ENCODE results near the gene KSR1. TPM values are rescaled to one million over a fixed set of nuclear protein-coding genes. Genes with fewer than 3 reads are reported as not detected.

The KSR1 gene
- total RNA-seq, 1 donor from 2014 or later = 90.2 TPM

DNA sequence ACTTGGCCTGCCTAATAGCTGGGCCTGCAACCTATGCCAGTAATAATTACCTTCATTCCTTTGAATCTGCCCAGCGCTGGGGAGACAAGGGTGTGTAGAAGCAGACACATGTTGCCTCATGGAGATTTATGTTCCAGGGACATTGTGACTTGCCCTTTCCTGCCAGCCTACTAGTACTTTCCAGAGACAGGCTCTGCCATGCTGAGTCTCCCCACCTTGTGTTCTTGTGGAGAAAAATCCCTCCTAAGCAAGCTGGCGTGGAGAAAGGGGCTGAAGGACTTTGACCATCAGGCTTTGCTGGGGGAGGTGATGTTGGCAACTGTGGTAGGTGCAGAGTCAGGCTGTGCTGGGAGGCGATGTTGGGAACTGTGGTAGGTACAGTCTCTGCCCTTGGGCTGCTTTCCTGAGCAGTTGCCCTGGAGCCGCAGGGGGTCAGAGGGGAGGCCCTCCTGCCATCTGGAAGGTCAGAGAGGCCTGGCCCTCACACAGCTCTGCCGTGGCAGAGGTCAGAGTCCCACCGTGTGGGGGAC is 4.0 kb downstream of the KSR1 start:
- DNase-seq (ENCODE audit: low read depth) (no peak), FAIRE-seq (no peak)
- H3K9me3 ChIP-seq (ENCODE audit: insufficient read depth, low read depth, low read length) = no peaks in the 10 kb centered on the region
- Mint-ChIP-seq H3K27ac (ENCODE audit: unreplicated experiment) (no peak overlapping the region), H3K4me3 (ENCODE audit: unreplicated experiment) (no peak overlapping the region), H3K9me3 (ENCODE audit: unreplicated experiment) (no peaks in the 10 kb centered on the region), H3K4me1 (ENCODE audit: low read depth, unreplicated experiment) (peaks cover 48% of the 10 kb centered on the region), H3K36me3 (ENCODE audit: low read depth, unreplicated experiment) (peaks cover 4% of the 10 kb centered on the region), H3K27me3 (ENCODE audit: low read depth, unreplicated experiment) (no peaks in the 10 kb centered on the region)
- H3K9ac ChIP-seq (ENCODE audit: low read length) = no peak overlapping the region
- H2AFZ ChIP-seq (ENCODE audit: low read depth, low read length) = no peak overlapping the region
- H3K79me2 ChIP-seq (ENCODE audit: insufficient read depth, low read length) = peaks cover 80% of the 10 kb centered on the region
- no peak overlapping the region for H3K4me2 ChIP-seq (ENCODE audit: low read length)
- peaks cover 80% of the 10 kb centered on the region for H4K20me1 ChIP-seq (ENCODE audit: insufficient read depth, low read length)
- peaks cover 27% of the 10 kb centered on the region for H3K4me1 ChIP-seq (ENCODE audit: insufficient read depth, low read length)
- no peak overlapping the region for H3K27ac ChIP-seq (ENCODE audit: low read depth, low read length)
- TF ChIP-seq, protein P1, sequence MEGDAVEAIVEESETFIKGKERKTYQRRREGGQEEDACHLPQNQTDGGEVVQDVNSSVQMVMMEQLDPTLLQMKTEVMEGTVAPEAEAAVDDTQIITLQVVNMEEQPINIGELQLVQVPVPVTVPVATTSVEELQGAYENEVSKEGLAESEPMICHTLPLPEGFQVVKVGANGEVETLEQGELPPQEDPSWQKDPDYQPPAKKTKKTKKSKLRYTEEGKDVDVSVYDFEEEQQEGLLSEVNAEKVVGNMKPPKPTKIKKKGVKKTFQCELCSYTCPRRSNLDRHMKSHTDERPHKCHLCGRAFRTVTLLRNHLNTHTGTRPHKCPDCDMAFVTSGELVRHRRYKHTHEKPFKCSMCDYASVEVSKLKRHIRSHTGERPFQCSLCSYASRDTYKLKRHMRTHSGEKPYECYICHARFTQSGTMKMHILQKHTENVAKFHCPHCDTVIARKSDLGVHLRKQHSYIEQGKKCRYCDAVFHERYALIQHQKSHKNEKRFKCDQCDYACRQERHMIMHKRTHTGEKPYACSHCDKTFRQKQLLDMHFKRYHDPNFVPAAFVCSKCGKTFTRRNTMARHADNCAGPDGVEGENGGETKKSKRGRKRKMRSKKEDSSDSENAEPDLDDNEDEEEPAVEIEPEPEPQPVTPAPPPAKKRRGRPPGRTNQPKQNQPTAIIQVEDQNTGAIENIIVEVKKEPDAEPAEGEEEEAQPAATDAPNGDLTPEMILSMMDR (IDR thresholded peaks at IDR 0.05; ENCODE audit: insufficient read depth, low read depth, low read length) = no peak
- TF ChIP-seq EZH2 (IDR thresholded peaks at IDR 0.05; ENCODE audit: insufficient read depth, low read length) = no peak
- H3K27me3 ChIP-seq (ENCODE audit: insufficient read depth, low read length) = peaks cover 2% of the 10 kb centered on the region
- H3K4me3 ChIP-seq (ENCODE audit: insufficient read depth, low read depth, low read length) = no peak overlapping the region
- peaks cover 4% of the 10 kb centered on the region for H3K36me3 ChIP-seq (ENCODE audit: insufficient read depth, low read length)

DNA sequence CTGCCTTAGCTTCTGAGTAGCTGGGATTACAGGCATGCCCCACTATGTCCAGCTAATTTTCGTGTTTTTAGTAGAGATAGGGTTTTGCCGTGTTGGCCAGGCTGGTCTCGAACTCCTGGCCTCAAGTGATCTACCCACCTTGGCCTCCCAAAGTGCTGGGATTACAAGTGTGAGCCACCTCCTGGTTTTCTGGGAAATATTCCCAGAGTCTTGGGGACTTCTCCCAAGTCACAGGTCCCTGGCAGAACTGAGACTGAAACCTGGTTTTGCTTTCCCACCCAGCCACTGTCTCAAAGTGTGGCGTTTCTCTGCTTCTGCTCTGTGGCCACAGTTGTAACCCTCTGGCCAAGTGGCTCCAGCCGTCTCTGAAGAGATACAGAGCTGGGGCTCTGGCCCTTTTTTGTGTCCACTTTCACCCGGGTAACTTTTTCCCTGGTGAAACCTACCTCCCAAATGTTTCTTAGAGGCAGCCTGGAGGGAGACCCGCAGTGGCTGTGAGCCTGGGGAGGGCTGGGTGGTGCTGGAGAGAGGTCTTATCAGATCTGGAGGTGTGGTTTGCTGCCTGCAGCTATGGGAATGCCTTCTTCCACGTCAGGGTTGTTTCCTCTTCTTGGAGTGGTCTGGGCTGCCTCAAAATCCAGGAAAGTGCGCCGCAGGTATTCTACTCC is 5.1 kb downstream of the KSR1 start:
- Mint-ChIP-seq H3K36me3 (ENCODE audit: low read depth, unreplicated experiment) (peaks cover 4% of the 10 kb centered on the region), H3K9me3 (ENCODE audit: unreplicated experiment) (no peaks in the 10 kb centered on the region), H3K27ac (ENCODE audit: unreplicated experiment) (no peak overlapping the region), H3K27me3 (ENCODE audit: low read depth, unreplicated experiment) (no peaks in the 10 kb centered on the region), H3K4me3 (ENCODE audit: unreplicated experiment) (peak overlapping the region; percentile 18), H3K4me1 (ENCODE audit: low read depth, unreplicated experiment) (peaks cover 53% of the 10 kb centered on the region)
- H3K4me1 ChIP-seq (ENCODE audit: insufficient read depth, low read length) = peaks cover 27% of the 10 kb centered on the region
- H2AFZ ChIP-seq (ENCODE audit: low read depth, low read length) = no peak overlapping the region
- peaks cover 89% of the 10 kb centered on the region for H4K20me1 ChIP-seq (ENCODE audit: insufficient read depth, low read length)
- H3K36me3 ChIP-seq (ENCODE audit: insufficient read depth, low read length) = peaks cover 4% of the 10 kb centered on the region
- H3K9me3 ChIP-seq (ENCODE audit: insufficient read depth, low read depth, low read length) = no peaks in the 10 kb centered on the region
- H3K79me2 ChIP-seq (ENCODE audit: insufficient read depth, low read length) = peaks cover 89% of the 10 kb centered on the region
- no peak overlapping the region for H3K27ac ChIP-seq (ENCODE audit: low read depth, low read length)
- no peak overlapping the region for H3K9ac ChIP-seq (ENCODE audit: low read length)
- FAIRE-seq (no peak), DNase-seq (ENCODE audit: low read depth) (no peak)
- H3K4me2 ChIP-seq (ENCODE audit: low read length) = no peak overlapping the region
- no peaks in the 10 kb centered on the region for H3K27me3 ChIP-seq (ENCODE audit: insufficient read depth, low read length)
- TF ChIP-seq, protein P1 (IDR thresholded peaks at IDR 0.05; ENCODE audit: insufficient read depth, low read depth, low read length) = no peak
- no peak for TF ChIP-seq EZH2 (IDR thresholded peaks at IDR 0.05; ENCODE audit: insufficient read depth, low read length)
- H3K4me3 ChIP-seq (ENCODE audit: insufficient read depth, low read depth, low read length) = no peak overlapping the region

DNA sequence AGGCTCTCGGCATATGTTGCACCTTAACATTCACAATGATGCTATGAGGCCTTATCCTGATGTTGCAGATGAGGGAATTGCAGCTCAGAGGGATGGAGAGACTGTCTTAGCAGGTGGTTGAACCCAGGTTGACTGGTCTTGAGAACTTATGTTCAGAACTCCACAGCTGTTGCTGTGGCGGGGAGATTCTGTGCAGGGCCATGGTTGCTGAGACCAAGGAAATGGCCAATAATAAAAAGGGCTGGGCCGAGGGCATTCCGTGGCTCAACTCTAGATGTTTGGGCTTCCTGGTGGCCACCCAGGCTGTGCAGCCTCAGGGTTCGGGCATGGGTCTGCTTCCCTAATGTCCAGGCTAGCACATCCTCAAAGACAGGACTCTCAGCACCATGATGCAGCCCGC is 5.9 kb downstream of the KSR1 start:
- H3K79me2 ChIP-seq (ENCODE audit: insufficient read depth, low read length) = peaks cover 95% of the 10 kb centered on the region
- H3K4me1 Mint-ChIP-seq (ENCODE audit: low read depth, unreplicated experiment) = peaks cover 61% of the 10 kb centered on the region
- no peaks in the 10 kb centered on the region for H3K9me3 Mint-ChIP-seq (ENCODE audit: unreplicated experiment)
- no peak for FAIRE-seq
- H3K4me1 ChIP-seq (ENCODE audit: insufficient read depth, low read length) = peaks cover 26% of the 10 kb centered on the region
- no peaks in the 10 kb centered on the region for H3K27me3 Mint-ChIP-seq (ENCODE audit: low read depth, unreplicated experiment)
- TF ChIP-seq, protein P1 (IDR thresholded peaks at IDR 0.05; ENCODE audit: insufficient read depth, low read depth, low read length) = no peak
- no peak for TF ChIP-seq EZH2 (IDR thresholded peaks at IDR 0.05; ENCODE audit: insufficient read depth, low read length)
- H3K27ac ChIP-seq (ENCODE audit: low read depth, low read length) = no peak overlapping the region
- H3K9ac ChIP-seq (ENCODE audit: low read length) = no peak overlapping the region
- no peak overlapping the region for H3K4me3 ChIP-seq (ENCODE audit: insufficient read depth, low read depth, low read length)
- H3K4me3 Mint-ChIP-seq (ENCODE audit: unreplicated experiment) = no peak overlapping the region
- H3K36me3 ChIP-seq (ENCODE audit: insufficient read depth, low read length) = peaks cover 4% of the 10 kb centered on the region
- peaks cover 94% of the 10 kb centered on the region for H4K20me1 ChIP-seq (ENCODE audit: insufficient read depth, low read length)
- no peak overlapping the region for H3K27ac Mint-ChIP-seq (ENCODE audit: unreplicated experiment)
- H3K4me2 ChIP-seq (ENCODE audit: low read length) = no peak overlapping the region
- H3K9me3 ChIP-seq (ENCODE audit: insufficient read depth, low read depth, low read length) = no peaks in the 10 kb centered on the region
- peaks cover 4% of the 10 kb centered on the region for H3K36me3 Mint-ChIP-seq (ENCODE audit: low read depth, unreplicated experiment)
- DNase-seq (ENCODE audit: low read depth) = no peak
- no peaks in the 10 kb centered on the region for H3K27me3 ChIP-seq (ENCODE audit: insufficient read depth, low read length)
- no peak overlapping the region for H2AFZ ChIP-seq (ENCODE audit: low read depth, low read length)
